ENCODE data around the gene PACS2.

The PACS2 gene

GRCh38 chr14:105423488-105424195, 109.1 kb downstream of the PACS2 start:
- ATAC-seq = no peak

DNA sequence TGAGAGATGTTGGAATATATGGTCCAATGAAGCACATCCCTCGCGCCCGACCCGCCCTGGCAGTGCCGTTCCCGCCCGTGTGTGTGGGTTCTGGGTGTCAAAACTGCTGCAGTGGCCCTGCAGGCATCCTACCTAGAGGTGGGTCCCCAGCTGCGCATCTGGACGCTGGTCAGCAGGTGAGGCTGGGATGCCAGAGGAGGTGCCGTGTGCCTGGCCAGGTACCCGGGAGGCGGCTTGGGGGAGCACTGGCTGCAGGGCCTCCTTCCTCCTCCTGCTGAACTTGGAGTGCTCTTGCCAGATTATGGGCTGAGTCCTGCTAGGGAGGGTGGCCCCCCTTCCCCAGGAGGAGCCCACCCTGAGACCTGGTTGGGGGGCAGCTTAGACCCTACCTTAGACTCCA, 110.3 kb downstream of the PACS2 start:
- DNase-seq (no peak), ATAC-seq (no peak)

More at GRCh38 chr14:105423488-105424195, 109.1 kb downstream of the PACS2 start:
- DNase-seq = no peak

DNA sequence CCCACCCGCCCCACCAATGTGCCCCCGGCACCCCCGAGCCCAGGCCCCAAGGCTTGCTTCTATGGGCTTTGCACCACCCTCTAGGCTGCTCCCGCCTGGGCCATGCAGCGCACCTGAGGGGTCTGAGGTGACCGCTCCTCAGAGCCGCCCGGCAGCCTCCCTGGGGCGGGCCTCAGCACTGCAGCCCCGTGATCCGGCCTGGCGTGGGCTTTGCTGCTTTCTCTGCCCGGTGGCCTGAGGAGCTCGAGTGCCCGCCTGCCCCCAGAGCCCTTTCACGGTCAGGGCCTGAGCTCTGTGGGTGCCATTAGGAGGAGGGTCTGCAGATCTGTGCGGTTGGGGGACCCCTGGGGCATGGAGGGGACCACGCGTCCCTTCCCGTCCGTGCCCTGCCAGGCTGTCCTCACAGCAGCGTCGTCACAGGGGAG, 111.3 kb downstream of the PACS2 start:
- ATAC-seq (no peak), DNase-seq (no peak)

GRCh38 chr14:105426416-105427130, 112.0 kb downstream of the PACS2 start:
- DNase-seq (no peak), ATAC-seq (no peak)

GRCh38 chr14:105427412-105427811, 112.9 kb downstream of the PACS2 start:
- DNase-seq (no peak), ATAC-seq (no peak)

GRCh38 chr14:105427936-105428485, 113.5 kb downstream of the PACS2 start:
- peak; percentile 26 for ATAC-seq
- DNase-seq = no peak

GRCh38 chr14:105430042-105430441, 115.5 kb downstream of the PACS2 start:
- ATAC-seq (no peak), DNase-seq (no peak)

GRCh38 chr14:105430565-105430964, 116.0 kb downstream of the PACS2 start:
- ATAC-seq (no peak), DNase-seq (no peak)

DNA sequence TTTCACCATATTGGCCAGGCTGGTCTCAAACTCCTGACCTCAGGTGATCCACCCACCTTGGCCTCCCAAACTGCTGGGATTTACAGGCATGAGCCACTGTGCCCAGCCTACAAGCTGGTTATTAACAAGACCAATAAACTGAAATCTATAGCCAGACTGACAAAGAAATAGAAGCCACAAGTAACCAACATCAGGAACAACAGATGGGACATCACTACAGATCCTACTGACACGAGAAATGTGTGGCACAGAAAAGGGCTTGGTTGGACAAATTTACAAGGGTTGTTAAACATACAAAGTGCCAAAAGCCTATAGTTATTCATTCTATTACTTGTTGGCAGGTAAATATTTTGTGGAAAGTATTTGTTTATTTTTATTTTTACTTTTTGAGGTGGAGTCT, 116.7 kb downstream of the PACS2 start:
- ATAC-seq = no peak
- no peak for DNase-seq

GRCh38 chr14:105432657-105433056, 118.1 kb downstream of the PACS2 start:
- no peak for ATAC-seq

DNA sequence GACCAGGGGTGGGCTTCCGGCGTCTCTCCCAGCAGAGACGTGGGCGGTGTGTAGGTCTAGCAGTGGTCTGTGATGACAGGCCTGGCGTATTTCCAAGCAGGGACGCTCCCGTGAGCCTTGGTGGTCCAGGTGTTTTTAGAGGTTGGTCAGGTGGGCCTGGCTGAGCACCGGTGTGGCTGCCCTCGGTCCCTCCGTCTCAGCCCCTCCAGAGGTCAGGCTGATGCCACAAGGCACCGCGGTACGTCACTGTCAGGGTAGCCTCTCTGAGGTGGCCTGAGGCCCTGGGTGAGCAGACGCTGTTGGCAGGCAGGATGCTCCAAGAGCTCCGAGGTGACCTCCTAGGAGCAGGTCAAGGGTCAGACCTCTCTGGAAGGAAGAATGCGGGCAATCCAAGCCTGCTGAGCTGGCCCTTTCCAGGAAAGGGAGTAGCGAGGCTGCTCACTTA, 118.6 kb downstream of the PACS2 start:
- ATAC-seq = peak; percentile 28

More at GRCh38 chr14:105432657-105433056, 118.1 kb downstream of the PACS2 start:
- DNase-seq = no peak

DNA sequence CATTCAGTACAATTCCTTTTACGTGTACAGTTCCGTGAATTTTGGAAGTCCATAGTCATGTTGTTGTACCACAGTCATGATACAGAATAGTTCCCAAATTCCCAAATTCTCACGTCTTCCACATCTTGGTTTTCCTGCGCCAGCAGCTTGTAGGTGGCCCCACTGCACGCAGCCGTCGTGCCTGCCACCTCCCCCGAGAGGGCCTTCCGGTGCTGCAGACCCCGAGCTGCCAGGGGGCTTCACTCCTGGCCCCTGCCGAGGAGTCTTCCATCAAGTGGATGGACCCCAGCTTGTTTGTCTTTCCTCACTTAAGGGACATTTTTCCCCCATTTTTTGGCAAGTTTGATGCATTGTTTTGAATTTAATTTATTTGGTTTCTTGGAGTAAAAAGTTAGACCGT, 121.9 kb downstream of the PACS2 start:
- no peak for ATAC-seq
- no peak for DNase-seq

More for the DNA sequence above, 118.6 kb downstream of the PACS2 start:
- no peak for DNase-seq

GRCh38 chr14:105436891-105437722, 122.6 kb downstream of the PACS2 start:
- DNase-seq = no peak
- no peak for ATAC-seq

- no peak for ATAC-seq
- no peak for DNase-seq
These were observed 123.4 kb downstream of the PACS2 start for GRCh38 chr14:105437723-105438500.

GRCh38 chr14:105439179-105439578, 124.6 kb downstream of the PACS2 start:
- ATAC-seq (no peak), DNase-seq (no peak)

- no peak for DNase-seq
- ATAC-seq = peak; percentile 10
These were observed 125.4 kb downstream of the PACS2 start for GRCh38 chr14:105439710-105440553.

GRCh38 chr14:105440554-105440900, 126.0 kb downstream of the PACS2 start:
- no peak for DNase-seq
- no peak for ATAC-seq

DNA sequence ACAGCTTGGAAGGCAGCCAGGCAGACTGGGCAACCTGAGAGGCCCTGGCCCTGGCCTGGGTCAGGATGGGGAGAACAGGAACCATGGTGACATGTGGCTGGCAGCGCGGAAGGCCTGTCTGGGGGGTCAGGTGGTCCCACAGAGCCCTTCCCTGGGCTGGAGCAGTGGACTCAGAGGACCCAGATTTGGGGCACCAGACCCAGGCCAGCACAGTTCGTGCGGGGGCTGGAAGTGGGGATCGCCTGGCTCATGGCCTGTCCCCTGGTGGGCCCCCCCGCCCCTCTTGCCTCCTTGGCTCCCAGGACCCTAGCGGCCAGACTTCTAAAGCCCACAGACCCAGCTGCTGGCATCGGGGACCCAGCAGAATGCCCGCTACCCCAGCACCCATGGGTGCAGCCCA, 126.4 kb downstream of the PACS2 start:
- ATAC-seq = no peak

DNA sequence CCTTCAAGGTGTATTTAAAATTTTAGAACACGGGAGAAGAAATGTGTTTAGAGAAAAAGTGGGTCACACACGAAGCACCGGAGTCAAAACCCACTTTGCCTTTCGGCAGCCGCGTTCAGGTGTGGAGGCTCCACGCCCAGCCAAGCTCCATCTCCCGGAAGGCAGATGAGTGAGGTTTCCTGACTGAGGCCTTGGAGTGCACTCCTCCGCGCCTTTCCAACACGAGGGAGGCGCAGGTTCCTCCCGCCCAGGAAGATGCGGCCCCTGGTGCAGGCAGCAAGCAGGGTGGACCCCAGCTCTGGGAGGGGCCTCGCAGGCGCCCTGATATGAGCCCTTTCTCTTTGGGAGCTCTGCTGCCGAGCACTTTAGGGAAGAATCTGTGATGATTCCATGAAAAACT, 127.6 kb downstream of the PACS2 start:
- no peak for DNase-seq
- ATAC-seq = no peak

More for the DNA sequence above, 126.4 kb downstream of the PACS2 start:
- no peak for DNase-seq

- no peak for ATAC-seq
- DNase-seq = no peak
These were observed 128.3 kb downstream of the PACS2 start for GRCh38 chr14:105442834-105443233.

- DNase-seq (no peak), ATAC-seq (no peak)
These were observed 130.3 kb downstream of the PACS2 start for GRCh38 chr14:105444859-105445258.

All from stimulated activated naive CD8-positive, alpha-beta T cell treated with anti-CD3 and anti-CD28 coated beads, Interleukin-15, Interleukin-2, amounts not matched to agents 100 U/mL and 50 U/mL, for 24 hours (primary cell).